Lower leg skin (tissue), 3 donors: ENCODE data around the gene DENND1A.

Source experiments
- POLR2A ChIP-seq, 2 donors: fragments of 450-650 bp; IDR thresholded peaks; one replicate each; pipeline ENCODE4 v1.6.1; 2016 to 2017; ENCODE audit warnings: antibody characterized with exemption in 2 of 2, mild to moderate bottlenecking in 1 of 2, moderate library complexity in 1 of 2
- TF ChIP-seq, protein P1 (sequence below), 3 donors: fragments of 450-650 bp; IDR thresholded peaks; one replicate each; pipeline ENCODE4 v1.5.1; 2016; ENCODE audit warnings: antibody characterized with exemption in 3 of 3, mild to moderate bottlenecking in 3 of 3, moderate library complexity in 2 of 3

- no peak for TF ChIP-seq POLR2A (IDR thresholded peaks at IDR 0.05)
- TF ChIP-seq, protein P1, sequence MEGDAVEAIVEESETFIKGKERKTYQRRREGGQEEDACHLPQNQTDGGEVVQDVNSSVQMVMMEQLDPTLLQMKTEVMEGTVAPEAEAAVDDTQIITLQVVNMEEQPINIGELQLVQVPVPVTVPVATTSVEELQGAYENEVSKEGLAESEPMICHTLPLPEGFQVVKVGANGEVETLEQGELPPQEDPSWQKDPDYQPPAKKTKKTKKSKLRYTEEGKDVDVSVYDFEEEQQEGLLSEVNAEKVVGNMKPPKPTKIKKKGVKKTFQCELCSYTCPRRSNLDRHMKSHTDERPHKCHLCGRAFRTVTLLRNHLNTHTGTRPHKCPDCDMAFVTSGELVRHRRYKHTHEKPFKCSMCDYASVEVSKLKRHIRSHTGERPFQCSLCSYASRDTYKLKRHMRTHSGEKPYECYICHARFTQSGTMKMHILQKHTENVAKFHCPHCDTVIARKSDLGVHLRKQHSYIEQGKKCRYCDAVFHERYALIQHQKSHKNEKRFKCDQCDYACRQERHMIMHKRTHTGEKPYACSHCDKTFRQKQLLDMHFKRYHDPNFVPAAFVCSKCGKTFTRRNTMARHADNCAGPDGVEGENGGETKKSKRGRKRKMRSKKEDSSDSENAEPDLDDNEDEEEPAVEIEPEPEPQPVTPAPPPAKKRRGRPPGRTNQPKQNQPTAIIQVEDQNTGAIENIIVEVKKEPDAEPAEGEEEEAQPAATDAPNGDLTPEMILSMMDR (IDR thresholded peaks at IDR 0.05), result no peak
These were observed 16.3 kb upstream of the DENND1A start for GRCh38 chr9:123946101-123946821.
